ENCODE measurements around the gene HOTAIR. TPM values are rescaled to one million over a fixed set of nuclear protein-coding genes. Genes with fewer than 3 reads are reported as not detected.
A peak's percentile ranks its signal among the peaks of the same experiment; 100 is the strongest.

HOTAIR gene
- total RNA-seq, 2 experiments from 2014 or later, result not detected

DNA sequence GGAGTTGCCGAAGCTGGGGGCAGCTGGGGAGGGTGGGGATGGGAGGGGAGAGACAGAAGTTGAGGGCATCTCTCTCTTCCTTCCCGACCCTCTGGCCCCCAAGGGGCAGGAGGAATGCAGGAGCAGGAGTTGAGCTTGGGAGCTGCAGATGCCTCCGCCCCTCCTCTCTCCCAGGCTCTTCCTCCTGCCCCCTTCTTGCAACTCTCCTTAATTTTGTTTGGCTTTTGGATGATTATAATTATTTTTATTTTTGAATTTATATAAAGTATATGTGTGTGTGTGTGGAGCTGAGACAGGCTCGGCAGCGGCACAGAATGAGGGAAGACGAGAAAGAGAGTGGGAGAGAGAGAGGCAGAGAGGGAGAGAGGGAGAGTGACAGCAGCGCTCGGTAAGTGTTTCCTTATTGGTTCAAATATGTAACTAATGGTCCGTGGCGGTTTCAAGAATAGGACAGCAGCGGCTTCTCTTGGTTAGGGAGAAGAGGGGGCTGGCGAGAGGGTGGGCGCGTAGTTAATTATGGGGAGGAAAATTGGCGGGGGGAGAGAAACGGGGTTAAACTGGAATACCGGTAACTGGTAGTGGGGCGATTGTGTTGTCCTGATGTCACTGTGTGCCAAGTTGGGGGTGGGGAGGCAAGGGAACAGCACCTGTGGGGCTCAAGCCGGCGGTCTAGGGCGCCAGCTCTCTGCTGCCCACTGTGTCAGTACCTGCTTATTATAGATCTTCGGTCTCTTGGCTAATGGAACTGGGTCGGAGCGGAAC lies 42.5 kb upstream of the HOTAIR start:
- intact Hi-C loops (cut with DNase I, micrococcal nuclease), result no loop called here
- H3K27ac Mint-ChIP-seq, result no peak overlapping the region
- no peaks in the 10 kb centered on the region for H3K36me3 Mint-ChIP-seq (ENCODE audit: low read depth)
- ChIA-PET POLR2A (interaction anchor here (0.6 kb wide), 1 partner anchor 346 kb away, joined by 3 read pairs; no protein-coding TSS in a partner anchor), CTCF (interaction anchor here (0.6 to 3.2 kb wide), 12 partner anchors 10 to 197 kb away, joined by 3 to 19 read pairs (median 4); partner anchors contain the start of genes HOXC10, HOXC5 and HOXC6)
- DNase-seq (no peak), ATAC-seq (peak; percentile 55)
- no peaks in the 10 kb centered on the region for H3K9me3 Mint-ChIP-seq (ENCODE audit: low read depth)
- peaks cover 17% of the 10 kb centered on the region for H3K4me1 Mint-ChIP-seq
- H3K27me3 Mint-ChIP-seq, result peaks cover 58% of the 10 kb centered on the region
- H3K4me3 Mint-ChIP-seq, result peak overlapping the region; percentile 65

DNA sequence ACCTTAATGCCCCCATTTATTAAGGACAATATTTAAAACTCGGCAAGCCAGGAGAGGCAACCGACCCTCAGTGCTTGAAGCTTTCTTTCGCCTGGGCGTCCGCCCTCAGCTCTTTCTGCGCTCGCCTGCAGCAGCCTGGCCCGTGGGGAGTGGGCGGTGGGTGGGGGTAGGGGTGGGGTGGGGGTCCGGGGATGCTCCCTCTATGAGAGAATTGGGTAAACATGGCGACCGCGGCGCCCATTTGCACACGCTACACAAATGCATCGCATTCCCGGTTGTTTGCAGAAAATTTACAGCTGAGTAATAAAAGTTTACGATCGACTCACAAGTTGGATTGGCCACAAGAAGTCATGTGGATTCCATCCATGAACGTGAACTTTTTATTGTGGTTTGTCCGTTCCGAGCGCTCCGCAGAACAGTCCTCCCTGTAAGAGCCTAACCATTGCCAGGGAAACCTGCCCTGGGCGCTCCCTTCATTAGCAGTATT lies 41.8 kb upstream of the HOTAIR start:
- intact Hi-C loops (cut with DNase I, micrococcal nuclease), result no loop called here
- H3K9me3 Mint-ChIP-seq (ENCODE audit: low read depth), result no peaks in the 10 kb centered on the region
- ChIA-PET POLR2A (interaction anchor here (0.6 kb wide), 1 partner anchor 346 kb away, joined by 3 read pairs; no protein-coding TSS in a partner anchor), CTCF (interaction anchor here (0.6 to 3.2 kb wide), 12 partner anchors 8 to 198 kb away, joined by 3 to 19 read pairs (median 4); partner anchors contain the start of genes HOXC5 and HOXC6)
- no peak overlapping the region for H3K4me3 Mint-ChIP-seq
- no peak for DNase-seq
- peaks cover 56% of the 10 kb centered on the region for H3K27me3 Mint-ChIP-seq
- H3K36me3 Mint-ChIP-seq (ENCODE audit: low read depth), result no peaks in the 10 kb centered on the region
- H3K27ac Mint-ChIP-seq, result no peak overlapping the region
- ATAC-seq, result no peak
- peaks cover 18% of the 10 kb centered on the region for H3K4me1 Mint-ChIP-seq

DNA sequence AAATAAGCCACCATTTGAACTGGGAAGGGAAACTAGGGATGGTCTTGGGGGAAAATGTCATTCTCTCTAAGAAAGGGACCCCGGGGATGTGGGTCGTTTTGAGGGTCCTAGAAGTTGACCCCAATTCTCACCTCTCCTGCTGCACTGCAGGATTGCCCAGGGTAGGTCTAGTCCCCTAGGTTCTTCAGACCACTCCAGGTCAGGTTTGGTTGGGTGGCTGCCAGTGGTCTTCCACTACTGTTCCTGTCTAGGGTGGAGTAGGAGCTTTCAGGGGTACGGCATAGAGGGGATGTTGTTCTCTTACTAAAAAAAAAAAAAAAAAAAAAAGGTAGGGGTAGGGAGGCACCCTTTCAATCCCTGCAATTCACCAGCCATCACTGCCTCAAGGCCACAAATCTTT lies 41.3 kb upstream of the HOTAIR start:
- H3K9me3 Mint-ChIP-seq (ENCODE audit: low read depth), result no peaks in the 10 kb centered on the region
- ChIA-PET CTCF (interaction anchor here (0.6 to 3.2 kb wide), 8 partner anchors 9 to 200 kb away, joined by 3 to 13 read pairs (median 3); no protein-coding TSS in a partner anchor), POLR2A (no interaction called here)
- H3K27ac Mint-ChIP-seq, result no peak overlapping the region
- H3K36me3 Mint-ChIP-seq (ENCODE audit: low read depth), result no peaks in the 10 kb centered on the region
- intact Hi-C loops (cut with DNase I, micrococcal nuclease), result no loop called here
- H3K27me3 Mint-ChIP-seq, result peaks cover 57% of the 10 kb centered on the region
- no peak overlapping the region for H3K4me3 Mint-ChIP-seq
- peaks cover 23% of the 10 kb centered on the region for H3K4me1 Mint-ChIP-seq
- ATAC-seq (no peak), DNase-seq (no peak)

DNA sequence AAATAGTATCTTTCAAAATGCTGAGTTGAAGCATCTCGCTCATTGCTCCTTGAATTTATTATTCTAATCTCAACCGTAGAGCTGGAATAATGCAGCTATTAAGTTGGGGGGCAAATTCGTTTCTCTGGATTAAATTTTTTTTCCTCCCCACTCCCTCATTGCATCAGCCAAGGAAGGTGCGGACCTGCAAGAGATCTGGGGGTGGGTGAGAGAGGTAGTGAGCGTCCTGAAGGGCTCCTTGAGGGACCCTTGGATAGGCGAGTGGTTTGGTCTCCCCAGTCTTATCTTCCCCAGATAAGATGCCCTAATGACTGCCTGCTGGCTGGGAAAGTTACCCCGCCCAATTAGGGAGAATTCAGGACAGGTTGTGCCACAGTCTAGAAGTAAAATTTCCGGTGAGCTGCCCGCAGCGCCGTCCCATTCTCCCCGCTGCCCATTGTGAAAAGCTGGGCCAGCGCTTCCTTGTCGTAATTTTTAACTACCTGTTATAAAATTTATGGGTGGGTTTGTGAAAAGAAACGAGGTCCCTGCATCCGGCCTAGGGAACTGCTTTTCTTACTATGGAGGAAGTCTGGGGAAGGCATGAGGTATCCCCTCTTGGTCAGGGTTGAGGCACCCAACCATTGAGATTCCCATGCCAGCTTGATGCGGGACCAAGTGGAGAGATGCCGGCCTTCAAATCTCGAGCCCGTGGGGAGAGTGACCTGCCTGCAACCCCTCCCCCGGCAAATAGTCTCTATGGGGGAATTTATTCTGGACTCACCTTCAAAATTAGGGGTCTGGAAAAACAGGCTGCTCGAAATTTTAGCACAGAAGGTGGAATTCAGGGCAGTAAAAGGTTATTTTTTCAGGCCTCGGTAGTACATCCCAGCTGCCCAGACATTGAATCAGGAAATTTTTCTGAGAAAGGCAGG lies 40.5 kb upstream of the HOTAIR start:
- peaks cover 60% of the 10 kb centered on the region for H3K27me3 Mint-ChIP-seq
- H3K4me1 Mint-ChIP-seq, result peaks cover 24% of the 10 kb centered on the region
- ChIA-PET POLR2A (no interaction called here), CTCF (interaction anchor here (0.7 to 3.2 kb wide), 10 partner anchors 10 to 269 kb away, joined by 3 to 13 read pairs (median 3); no protein-coding TSS in a partner anchor)
- H3K27ac Mint-ChIP-seq, result no peak overlapping the region
- no peak overlapping the region for H3K4me3 Mint-ChIP-seq
- ATAC-seq (no peak), DNase-seq (no peak)
- H3K36me3 Mint-ChIP-seq (ENCODE audit: low read depth), result no peaks in the 10 kb centered on the region
- intact Hi-C loops (cut with DNase I, micrococcal nuclease), result no loop called here
- no peaks in the 10 kb centered on the region for H3K9me3 Mint-ChIP-seq (ENCODE audit: low read depth)

DNA sequence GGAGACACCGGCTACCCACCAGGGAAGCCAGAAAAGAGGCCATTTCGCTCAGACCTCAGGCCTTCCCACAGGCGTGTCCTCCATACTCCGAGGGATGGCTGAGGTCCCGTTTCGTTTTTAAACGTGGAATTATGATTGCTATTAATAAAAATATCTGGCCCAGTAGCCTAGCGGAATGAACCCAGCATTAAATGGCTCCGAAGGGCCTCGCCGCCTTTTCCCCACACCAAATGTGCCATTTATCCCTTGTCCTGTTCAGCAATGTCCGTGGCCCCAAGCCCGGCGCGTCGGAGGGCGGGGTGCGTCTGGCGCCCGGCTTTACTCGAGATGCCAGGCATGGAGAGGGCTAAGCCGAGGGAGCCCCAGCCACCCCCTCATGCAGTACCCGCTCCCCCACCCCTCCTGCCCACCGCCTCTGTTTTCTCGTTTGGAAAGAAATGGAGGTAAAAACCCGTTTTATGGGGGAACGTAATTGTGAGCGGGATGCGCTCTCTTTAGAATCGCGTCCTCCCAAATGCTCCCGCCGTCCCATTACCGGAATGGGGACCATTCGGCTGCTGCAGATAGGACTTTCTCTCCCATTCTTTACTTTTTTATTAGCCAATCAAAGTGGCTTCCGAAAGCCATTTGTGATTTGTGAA lies 39.7 kb upstream of the HOTAIR start:
- H3K27me3 Mint-ChIP-seq, result peaks cover 61% of the 10 kb centered on the region
- no peak for ATAC-seq
- no peaks in the 10 kb centered on the region for H3K9me3 Mint-ChIP-seq (ENCODE audit: low read depth)
- no peak for DNase-seq
- POLR2A ChIA-PET, result no interaction called here
- H3K36me3 Mint-ChIP-seq (ENCODE audit: low read depth), result no peaks in the 10 kb centered on the region
- CTCF ChIA-PET, result interaction anchor here (0.7 to 1.3 kb wide), 5 partner anchors 89 to 268 kb away, joined by 3 to 4 read pairs (median 3); no protein-coding TSS in a partner anchor
- intact Hi-C loops (cut with DNase I, micrococcal nuclease), result no loop called here
- no peak overlapping the region for H3K27ac Mint-ChIP-seq
- no peak overlapping the region for H3K4me3 Mint-ChIP-seq
- H3K4me1 Mint-ChIP-seq, result peaks cover 26% of the 10 kb centered on the region

DNA sequence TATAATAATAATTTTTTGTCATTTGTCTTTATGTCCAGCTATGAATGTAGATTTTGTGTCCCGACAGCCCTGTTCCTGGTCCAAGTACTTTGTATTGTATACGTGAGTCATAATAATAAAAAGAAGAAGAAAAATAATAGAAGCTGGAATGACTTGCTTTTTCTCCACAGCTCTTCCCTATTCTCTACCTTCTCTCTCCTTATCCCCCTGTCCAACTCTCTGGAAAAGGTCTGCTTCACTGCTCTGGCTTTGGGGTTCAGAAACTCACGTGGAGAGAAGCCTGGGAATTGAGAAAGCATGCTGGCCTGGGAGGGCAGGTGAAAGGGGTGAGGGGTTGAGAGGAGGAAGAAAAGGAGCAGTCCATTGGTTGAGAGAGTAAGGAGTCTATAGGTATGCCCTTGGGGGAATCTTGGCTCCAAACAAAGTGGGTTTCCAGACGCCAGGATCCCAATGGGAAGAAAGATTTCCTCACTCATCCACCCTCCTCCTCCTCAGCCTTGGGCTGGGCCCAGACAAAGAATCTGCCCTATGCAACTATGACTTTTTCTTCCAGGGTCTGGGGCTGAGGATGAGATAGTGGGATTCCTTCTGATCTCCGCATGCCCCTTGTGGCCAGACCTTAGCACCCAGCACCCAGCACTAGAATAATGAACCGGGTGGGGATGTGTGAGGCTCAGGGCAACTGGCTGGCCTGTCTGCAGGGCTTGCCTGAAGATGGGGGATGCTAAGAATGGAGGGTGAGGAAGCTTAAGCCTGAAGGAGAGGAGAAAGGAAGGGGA lies 38.1 kb upstream of the HOTAIR start:
- POLR2A ChIA-PET, result no interaction called here
- intact Hi-C loops (cut with DNase I, micrococcal nuclease), result no loop called here
- DNase-seq (no peak), ATAC-seq (no peak)
- peaks cover 27% of the 10 kb centered on the region for H3K4me1 Mint-ChIP-seq
- H3K36me3 Mint-ChIP-seq (ENCODE audit: low read depth), result no peaks in the 10 kb centered on the region
- H3K9me3 Mint-ChIP-seq (ENCODE audit: low read depth), result no peaks in the 10 kb centered on the region
- H3K27ac Mint-ChIP-seq, result no peak overlapping the region
- H3K27me3 Mint-ChIP-seq, result peaks cover 73% of the 10 kb centered on the region
- H3K4me3 Mint-ChIP-seq, result no peak overlapping the region
- CTCF ChIA-PET, result interaction anchor here (0.6 to 1.4 kb wide), 8 partner anchors 10 to 195 kb away, joined by 3 to 6 read pairs (median 4); partner anchors contain the start of genes HOXC5 and HOXC9

DNA sequence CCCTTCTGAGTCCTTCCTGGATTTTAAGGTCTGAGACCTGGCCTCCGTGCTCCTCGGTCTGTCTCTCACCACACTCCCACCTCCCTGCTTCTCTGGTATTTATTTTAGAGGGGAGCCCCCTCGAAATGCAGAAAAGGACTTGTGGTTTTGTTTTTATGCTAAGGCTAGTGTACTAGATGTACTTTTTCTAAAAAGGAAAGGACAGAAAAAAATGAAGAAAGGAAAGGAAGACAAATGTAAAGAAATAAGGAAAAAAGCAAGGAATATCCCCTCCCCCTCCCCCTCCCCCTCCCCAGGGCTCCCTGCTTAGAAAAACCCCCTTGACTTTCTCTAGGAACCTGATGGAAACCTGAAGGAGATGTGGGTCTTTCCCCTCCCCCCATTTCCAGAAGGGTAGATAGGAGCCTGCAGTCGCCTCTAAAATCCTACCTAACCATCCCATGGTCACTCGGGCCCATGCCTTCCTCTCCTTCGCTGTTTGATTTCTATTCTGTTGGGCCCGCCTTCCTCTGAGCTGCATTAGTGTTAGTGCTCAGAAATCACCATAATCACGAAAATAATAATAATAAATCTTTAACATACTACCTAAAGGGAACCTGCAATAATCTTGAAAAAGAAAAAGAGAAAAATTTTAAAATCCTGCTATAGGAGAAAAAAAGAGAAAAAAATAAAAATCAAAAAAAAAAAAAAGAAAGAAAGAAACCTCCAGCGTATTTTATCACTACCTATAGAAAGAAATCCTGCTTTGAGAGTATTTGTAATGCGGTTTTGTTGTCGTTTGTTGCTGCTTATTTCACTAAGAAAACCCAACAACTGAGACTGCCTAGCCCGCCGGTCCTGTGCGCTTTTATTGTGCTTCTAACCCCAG lies 37.1 kb upstream of the HOTAIR start:
- no peak for ATAC-seq
- ChIA-PET CTCF (interaction anchor here (0.6 to 1.4 kb wide), 6 partner anchors 11 to 388 kb away, joined by 3 to 6 read pairs (median 4); partner anchors contain the start of genes HOXC5 and HOXC9), POLR2A (no interaction called here)
- intact Hi-C loops (cut with DNase I, micrococcal nuclease), result no loop called here
- Mint-ChIP-seq H3K4me1 (peaks cover 21% of the 10 kb centered on the region), H3K36me3 (ENCODE audit: low read depth) (no peaks in the 10 kb centered on the region), H3K27me3 (peaks cover 76% of the 10 kb centered on the region), H3K4me3 (no peak overlapping the region), H3K27ac (no peak overlapping the region), H3K9me3 (ENCODE audit: low read depth) (no peaks in the 10 kb centered on the region)
- no peak for DNase-seq

DNA sequence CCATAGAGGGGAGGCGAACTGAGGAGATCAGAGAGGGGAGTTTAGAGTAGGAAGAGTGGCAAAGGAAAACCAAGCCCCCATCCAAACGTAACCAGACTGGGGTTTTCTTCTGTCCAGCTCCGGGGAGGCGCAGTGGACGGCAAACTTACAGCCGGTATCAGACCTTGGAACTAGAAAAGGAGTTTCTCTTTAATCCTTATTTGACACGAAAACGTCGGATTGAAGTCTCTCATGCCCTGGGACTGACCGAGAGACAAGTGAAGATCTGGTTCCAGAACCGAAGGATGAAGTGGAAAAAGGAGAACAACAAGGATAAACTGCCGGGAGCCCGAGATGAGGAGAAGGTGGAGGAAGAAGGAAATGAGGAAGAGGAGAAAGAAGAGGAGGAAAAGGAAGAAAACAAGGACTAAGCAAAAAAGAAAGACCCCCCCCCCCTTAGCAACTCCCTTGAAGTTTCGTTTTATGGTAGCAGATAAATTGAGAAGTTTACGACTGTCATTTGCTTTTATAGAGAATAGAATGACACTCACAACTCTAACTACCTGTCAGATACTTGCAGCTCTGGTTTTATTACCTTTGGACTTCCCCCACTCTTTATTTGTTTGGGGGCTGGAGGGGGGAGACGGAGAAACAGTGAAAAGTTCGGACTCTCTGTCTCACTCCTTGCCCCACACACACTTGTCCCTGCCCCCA lies 36.4 kb upstream of the HOTAIR start:
- Mint-ChIP-seq H3K9me3 (ENCODE audit: low read depth) (no peaks in the 10 kb centered on the region), H3K36me3 (ENCODE audit: low read depth) (no peaks in the 10 kb centered on the region), H3K4me3 (no peak overlapping the region), H3K27me3 (peaks cover 81% of the 10 kb centered on the region), H3K27ac (no peak overlapping the region), H3K4me1 (peaks cover 28% of the 10 kb centered on the region)
- CTCF ChIA-PET, result interaction anchor here (0.8 to 1.4 kb wide), 3 partner anchors 54 to 388 kb away, joined by 4 read pairs; no protein-coding TSS in a partner anchor
- DNase-seq, result no peak
- intact Hi-C loops (cut with DNase I, micrococcal nuclease), result no loop called here
- ATAC-seq, result no peak
- POLR2A ChIA-PET, result no interaction called here

DNA sequence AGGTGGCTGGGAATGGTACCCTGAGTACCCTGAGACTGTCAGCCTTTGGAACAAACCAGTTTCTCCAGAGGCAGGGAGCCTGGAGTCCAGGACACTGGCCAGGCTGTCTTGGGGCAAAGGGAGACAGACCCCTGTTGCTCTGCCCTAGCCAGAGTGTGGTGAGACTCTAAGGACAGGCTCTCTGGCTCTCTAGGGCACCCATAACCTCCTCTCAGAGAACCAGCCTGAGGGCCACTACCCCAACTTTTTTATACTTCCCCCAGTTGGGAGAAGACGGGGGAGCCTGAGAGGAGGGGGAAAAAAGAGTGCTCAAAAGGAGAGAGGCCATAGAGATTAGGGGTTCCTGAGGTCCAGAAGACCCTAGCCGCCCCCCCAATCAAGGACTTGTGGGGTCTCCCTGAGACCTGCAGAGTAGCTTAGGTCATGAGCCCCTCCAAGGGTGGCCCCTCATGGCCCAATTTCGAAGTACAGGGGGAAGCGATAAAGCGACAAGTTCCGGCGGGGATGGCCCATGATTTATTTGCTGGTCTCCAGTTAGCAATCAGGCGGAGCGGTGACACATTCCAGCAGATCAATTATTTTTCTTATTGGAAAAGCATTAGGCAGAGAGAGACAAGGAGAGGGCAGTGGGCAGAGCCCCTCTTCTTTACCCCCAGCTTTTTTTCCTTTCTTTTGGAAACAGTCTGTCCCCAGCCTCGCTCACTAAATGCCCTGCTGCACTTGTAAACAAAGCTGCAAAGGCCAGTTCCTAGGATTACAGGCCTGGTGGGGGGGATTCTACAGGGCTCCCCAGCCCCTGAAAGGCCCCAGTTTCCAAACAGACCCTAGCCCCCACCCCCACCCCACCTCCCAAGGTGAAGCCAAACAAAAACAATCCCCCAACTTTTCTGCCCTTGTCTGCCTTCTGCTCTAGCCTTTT lies 35.6 kb upstream of the HOTAIR start:
- peaks cover 84% of the 10 kb centered on the region for H3K27me3 Mint-ChIP-seq
- no peak overlapping the region for H3K27ac Mint-ChIP-seq
- no peaks in the 10 kb centered on the region for H3K36me3 Mint-ChIP-seq (ENCODE audit: low read depth)
- no peak for ATAC-seq
- CTCF ChIA-PET, result interaction anchor here (0.8 to 6.4 kb wide), 5 partner anchors 22 to 369 kb away, joined by 3 to 71 read pairs (median 4); partner anchors contain the start of gene HOXC5
- POLR2A ChIA-PET, result no interaction called here
- H3K4me1 Mint-ChIP-seq, result peaks cover 35% of the 10 kb centered on the region
- no peaks in the 10 kb centered on the region for H3K9me3 Mint-ChIP-seq (ENCODE audit: low read depth)
- intact Hi-C loops (cut with DNase I, micrococcal nuclease), result no loop called here
- DNase-seq, result no peak
- H3K4me3 Mint-ChIP-seq, result no peak overlapping the region

All from activated CD4-positive, alpha-beta T cell treated with anti-CD3 and anti-CD28 coated beads for 36 hours (primary cell).